GM18951 (cell line): Measurements from ENCODE around the gene CCDC89.
"Not testable (repeated sequence)": the region's sequence is repeated elsewhere in the genome, so short reads cannot be mapped to it uniquely, and the experiment has no call there.

Source experiments
- POLR2A ChIP-seq: IDR thresholded peaks from 4 replicates; pipeline ENCODE4 v1.6.1; 2011; ENCODE audit warnings: mild to moderate bottlenecking; ENCODE audit not compliant: insufficient read length, insufficient read depth; ENCODE audit errors: extremely low read depth
- in situ Hi-C: fragments of 300-500 bp; cut with MboI; formaldehyde crosslinking; loops from one replicate; pipeline ENCODE4 v1.12.0; 2022; ENCODE audit warnings: low sequenced_read_pairs, mixed read lengths, inconsistent platforms; ENCODE audit not compliant: unreplicated experiment

Gene CCDC89

GRCh38 chr11:85672105-85672902 is 13.7 kb downstream of the CCDC89 start:
- in situ Hi-C loops = no loop called here
- TF ChIP-seq POLR2A = no peak

GRCh38 chr11:85670949-85671663 is 14.9 kb downstream of the CCDC89 start:
- in situ Hi-C loops = not testable (repeated sequence)

GRCh38 chr11:85668157-85668556 is 17.8 kb downstream of the CCDC89 start:
- no peak for TF ChIP-seq POLR2A
- in situ Hi-C loops = no loop called here

- TF ChIP-seq POLR2A = no peak
- in situ Hi-C loops = no loop called here
Observed at GRCh38 chr11:85666687-85667086, 19.3 kb downstream of the CCDC89 start.

GRCh38 chr11:85665733-85666132 is 20.3 kb downstream of the CCDC89 start:
- in situ Hi-C loops = no loop called here
- TF ChIP-seq POLR2A = no peak

- in situ Hi-C loops = no loop called here
- peak; percentile 94 for TF ChIP-seq POLR2A
Observed at GRCh38 chr11:85664615-85665481, 21.1 kb downstream of the CCDC89 start, which contains the start of gene CREBZF. Gene CREBZF, minus strand, starts transcription at chr11:85665129. Its CDS starts 254 bp downstream, at chr11:85664875.

GRCh38 chr11:85663753-85664614 is 22.0 kb downstream of the CCDC89 start:
- peak; percentile 52 for TF ChIP-seq POLR2A

GRCh38 chr11:85663080-85663752 is 22.8 kb downstream of the CCDC89 start:
- in situ Hi-C loops = no loop called here
- no peak for TF ChIP-seq POLR2A

More at GRCh38 chr11:85663753-85664614, 22.0 kb downstream of the CCDC89 start:
- in situ Hi-C loops = no loop called here

GRCh38 chr11:85661972-85662664 is 23.9 kb downstream of the CCDC89 start:
- no peak for TF ChIP-seq POLR2A
- in situ Hi-C loops = no loop called here

GRCh38 chr11:85658180-85658579 is 27.8 kb downstream of the CCDC89 start:
- no peak for TF ChIP-seq POLR2A
- in situ Hi-C loops = no loop called here

GRCh38 chr11:85656777-85657176 is 29.2 kb downstream of the CCDC89 start:
- no peak for TF ChIP-seq POLR2A
- in situ Hi-C loops = no loop called here

GRCh38 chr11:85654343-85654742 is 31.7 kb downstream of the CCDC89 start:
- in situ Hi-C loops = not testable (repeated sequence)
